HG03196 (cell line): ENCODE data around the gene EVX2.

Source experiments
- ATAC-seq: cut with Tn5 transposase; IDR thresholded peaks from one replicate; pipeline ENCODE4 v1.9.1; 2021; ENCODE audit not compliant: unreplicated experiment

Gene EVX2

DNA sequence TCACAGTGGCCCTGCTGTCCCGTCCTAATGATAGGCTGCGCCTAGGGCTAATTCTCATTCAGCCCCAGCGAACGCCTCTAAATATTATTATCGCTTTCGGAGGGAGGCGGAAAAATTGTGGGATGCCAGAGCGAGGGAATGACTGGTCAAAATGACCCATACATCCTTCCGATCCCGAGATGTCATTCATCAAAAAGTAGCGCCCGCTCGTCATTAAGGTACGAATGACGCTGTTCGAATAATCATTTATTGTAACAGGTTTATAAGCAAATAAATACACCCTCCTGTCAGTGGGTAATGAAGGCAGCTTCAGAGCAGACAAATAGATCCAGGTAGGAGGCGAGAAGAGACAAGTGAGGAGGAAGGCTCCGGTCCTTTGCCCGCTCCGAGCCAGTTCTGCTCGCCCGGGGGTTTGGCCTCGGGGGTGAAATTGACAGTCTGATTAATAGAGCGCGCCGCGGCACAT, at the start of gene EVX2:
Gene EVX2 (minus strand): TSS at position 167 of the 466 bp plus-strand sequence. CDS start 186 bp downstream, outside the sequence.
- ATAC-seq, result no peak

DNA sequence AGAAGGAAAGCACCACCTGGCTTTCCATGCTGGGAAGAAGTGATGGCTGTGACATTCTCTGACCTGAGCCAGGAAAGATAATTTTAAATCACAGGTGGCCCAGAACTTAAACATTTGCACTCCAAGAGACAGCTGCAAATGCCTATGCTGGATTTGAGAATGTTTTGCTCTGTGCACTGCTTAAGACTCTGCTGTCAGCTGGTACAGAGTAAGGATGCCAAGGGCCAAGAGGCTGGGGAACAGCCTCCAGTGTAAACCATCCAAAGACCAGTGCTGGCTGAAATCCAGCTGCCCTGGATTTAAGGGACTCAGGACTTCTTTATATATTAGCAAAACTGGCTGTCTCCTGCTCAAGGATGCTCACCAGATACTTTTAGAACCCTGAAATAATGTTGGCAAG, 49.6 kb upstream of the EVX2 start:
- ATAC-seq, result no peak

DNA sequence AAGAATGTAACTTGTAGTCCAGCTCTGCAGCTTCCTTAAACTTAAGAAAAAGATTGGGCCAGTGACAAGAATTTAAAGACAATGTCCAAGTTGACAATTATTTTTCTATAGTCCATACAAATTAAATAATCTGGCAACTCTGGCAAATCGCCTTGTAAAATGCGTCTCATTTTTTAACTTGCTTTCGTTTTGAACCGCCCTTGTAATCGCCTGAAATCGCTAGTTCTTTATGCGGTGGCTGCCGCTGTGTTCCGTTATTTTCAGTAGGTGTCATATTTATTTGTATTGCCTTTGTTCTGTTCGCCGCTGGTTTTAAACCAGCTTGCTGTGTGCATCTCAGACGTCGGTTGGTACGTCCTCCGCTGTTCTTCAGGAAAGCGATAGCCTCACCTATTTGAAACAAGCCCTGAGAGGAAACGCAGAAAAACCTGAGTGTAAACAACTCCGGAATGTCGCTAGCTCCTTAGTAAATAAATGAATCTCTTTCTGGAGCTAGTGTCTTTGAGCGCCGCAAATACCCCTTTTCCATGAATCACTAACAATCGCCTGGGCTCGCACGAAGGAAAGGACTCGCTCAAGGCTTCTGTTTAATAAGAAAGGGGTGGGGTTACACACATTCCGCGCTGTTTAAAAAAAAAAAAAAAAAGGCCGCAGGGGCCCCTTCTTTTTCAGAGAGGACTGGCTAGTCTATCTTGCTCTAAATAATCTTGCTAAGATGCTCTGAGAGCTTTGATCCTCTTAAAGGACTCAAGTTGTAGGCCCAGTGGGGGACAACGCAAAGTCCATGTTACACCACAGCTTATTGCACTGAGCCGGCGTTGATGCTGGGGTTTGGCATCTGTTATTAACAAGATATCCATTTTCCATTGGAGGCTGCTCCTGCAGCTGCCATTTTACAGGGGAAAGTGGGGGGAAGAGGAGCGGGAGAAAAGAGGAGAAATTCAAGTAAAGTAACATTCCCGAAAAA, 48.7 kb upstream of the EVX2 start:
- ATAC-seq, result no peak

DNA sequence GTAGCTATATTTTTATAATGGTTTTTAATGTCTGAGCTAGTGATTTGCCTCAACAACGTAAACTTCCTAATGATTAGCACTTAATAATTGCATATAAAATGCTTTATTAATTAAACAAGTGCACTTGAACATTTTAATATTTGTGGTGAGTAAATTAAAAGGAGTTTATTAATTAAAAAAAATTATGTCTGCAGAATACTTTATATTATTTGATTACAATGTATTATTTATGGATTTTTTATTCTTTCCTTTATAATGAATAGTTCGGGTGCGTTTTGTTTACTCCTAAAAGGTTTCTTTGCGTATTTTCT, 48.0 kb upstream of the EVX2 start:
- ATAC-seq, result no peak

DNA sequence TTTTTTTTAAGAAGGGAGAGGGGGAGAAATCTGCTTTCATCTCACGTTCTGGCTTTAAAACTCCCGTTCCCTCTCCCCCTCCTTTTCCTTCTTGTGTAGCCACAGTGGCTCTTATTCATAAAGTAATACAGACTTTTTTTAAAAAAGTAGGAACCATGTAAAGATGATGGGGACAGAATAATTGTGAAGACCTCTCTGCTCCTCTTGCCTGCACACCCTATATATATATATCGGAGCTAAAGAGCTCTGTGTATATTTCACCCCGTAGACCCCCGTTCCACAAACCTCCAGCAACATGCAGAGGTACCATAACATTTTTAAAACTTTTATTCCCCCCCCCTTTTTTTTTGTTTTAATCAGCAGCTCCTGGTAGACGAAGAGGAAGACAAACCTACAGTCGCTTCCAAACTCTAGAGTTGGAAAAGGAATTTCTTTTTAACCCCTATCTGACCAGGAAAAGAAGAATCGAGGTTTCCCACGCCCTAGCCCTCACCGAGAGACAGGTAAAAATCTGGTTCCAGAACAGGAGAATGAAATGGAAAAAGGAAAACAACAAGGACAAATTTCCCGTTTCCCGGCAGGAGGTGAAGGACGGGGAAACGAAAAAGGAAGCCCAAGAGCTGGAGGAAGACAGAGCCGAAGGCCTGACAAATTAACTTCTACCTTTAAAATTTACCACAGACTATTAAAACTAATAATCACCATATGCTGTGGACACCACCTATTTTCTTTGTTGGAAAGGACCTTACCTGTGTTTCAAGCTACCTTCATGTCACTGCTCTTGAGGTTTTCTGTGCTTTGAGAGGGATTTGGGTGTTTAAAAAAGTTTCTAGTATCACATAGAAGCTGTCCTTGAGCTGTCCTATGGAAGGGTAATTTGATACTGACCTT, 47.4 kb upstream of the EVX2 start:
- ATAC-seq, result no peak

DNA sequence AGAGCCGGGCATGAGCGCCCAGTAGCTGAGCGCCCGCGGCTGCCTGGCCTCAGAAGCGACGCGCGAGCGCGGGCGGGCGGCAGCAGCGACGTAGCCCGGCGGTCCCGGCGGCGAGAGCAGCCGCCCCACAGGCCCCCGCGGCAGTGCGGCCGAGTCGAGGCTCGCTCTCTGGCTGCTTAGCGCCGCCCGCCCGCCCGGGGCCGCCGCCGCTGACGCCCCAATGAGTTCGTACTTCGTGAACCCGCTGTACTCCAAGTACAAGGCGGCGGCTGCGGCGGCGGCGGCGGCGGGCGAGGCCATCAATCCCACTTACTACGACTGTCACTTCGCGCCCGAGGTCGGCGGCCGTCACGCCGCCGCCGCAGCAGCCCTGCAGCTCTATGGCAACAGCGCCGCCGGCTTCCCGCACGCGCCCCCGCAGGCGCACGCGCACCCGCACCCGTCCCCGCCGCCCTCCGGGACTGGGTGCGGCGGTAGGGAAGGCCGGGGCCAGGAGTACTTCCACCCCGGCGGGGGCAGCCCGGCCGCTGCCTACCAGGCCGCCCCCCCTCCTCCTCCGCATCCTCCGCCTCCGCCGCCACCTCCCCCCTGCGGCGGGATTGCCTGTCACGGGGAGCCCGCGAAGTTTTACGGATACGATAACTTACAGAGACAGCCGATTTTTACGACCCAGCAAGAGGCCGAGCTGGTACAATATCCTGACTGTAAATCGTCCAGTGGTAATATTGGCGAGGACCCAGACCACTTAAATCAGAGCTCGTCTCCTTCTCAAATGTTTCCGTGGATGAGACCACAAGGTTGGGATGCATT, 46.6 kb upstream of the EVX2 start:
- no peak for ATAC-seq

DNA sequence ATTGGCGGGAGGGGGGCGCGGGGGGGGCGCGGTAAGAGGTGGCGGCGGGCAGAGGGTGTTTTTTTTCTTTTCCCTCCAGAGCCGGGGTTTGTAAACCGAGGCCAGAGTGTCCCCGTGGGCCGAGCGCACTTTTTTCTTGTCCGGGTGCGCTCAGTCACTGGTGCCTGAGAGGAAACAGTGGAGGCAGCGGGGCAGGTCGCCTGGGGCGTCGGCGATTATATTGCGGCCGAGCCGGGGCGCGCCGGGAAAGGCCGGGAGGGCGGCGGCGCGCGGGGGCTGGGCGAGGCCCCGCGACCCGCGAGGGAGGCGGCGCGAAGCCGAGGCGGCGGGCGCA, 46.0 kb upstream of the EVX2 start:
- no peak for ATAC-seq

DNA sequence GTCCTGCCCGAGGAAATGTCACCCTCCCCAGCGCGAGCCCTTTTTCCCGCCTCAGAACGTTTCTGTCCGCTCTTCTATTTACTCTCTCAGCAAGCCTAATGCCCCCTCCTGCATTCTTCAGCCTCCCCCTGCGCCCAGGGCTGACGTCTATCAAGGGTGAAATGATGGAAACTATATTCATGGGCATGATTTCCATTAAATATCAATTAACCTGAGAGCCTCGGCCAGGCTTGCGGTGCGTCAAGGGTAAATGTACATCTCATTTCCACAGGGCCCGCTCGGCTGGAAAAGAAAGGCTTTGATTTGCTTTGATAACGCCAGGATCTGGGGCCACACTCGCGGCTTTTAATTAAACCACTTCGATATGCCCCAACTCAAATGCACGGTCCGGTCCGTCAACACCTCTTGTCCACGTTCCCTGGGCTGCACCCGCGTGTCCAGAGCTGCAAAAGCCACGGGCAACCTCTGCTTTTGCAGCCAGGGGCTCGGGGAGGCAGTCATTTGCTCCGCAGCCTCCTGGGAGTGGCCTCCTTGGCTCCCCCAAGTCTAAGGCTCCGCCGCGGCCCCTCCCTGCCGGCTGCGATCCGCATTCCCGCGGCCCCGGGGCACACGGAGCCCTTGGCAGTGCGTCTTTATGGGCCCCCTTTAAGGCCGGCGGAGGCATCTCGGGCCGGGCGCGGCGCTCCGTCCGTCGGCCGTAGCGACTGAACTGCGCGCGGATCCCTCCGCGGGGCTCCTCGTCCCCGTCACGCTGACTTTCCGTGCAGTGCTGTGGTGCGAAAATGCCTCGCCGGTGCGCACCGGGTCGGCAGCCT, 45.4 kb upstream of the EVX2 start, which contains the start of gene HOXD8:
Gene HOXD8 (plus strand): TSS at position 724 of the 815 bp plus-strand sequence. CDS start 662 bp downstream, outside the sequence.
- no peak for ATAC-seq

DNA sequence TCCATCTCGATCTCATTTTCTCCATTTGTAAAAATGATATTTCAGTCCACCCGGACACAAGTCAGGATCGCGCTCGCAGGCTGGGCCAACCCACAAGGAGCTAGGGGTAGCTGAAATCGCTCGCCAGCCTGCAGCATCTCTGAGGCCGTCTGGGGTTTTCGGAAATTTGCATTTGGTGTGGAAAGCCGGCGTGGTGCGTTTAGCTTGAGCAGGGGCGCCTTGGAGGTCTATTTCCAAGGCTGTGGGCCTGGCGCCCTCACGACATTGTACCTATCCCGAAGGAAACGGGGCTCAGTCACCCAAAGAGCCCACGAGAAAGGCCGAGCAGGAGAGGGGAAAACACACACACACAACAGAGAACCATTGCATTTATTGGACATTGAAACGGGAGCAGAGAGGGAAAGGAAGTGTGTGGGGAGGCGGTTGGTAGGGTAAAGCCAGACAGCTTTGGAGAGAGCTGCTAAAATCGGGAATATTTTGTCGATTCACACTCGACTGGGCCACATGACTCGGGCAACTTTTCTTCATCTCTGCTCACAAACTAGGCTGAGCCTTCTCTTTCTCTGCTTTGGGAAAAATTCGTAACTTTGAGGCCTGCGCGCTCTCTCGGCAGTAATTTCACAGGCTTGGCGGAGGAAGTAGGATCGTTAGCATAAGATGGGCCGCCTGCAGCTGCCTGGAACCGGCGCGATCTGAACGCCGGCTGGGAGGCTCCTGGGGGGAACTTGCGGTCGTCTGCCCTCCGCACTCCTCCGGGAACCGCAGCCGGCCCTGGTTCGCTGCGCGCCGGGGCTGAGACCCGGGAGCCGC, 44.6 kb upstream of the EVX2 start:
- no peak for ATAC-seq

DNA sequence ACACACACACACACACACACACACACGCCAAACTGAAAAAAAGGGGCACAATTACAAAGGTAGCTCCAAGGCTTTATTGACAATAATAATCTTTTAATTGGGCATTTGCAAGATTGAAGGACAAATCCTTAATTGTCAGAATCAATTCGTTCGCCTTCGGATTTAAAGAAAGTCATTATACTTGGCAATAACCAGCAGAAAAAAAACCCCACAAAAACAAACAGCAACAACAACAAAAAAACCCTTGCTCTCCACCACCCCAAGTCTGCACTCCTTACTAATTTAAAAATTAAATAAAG, 44.0 kb upstream of the EVX2 start:
- ATAC-seq, result no peak

DNA sequence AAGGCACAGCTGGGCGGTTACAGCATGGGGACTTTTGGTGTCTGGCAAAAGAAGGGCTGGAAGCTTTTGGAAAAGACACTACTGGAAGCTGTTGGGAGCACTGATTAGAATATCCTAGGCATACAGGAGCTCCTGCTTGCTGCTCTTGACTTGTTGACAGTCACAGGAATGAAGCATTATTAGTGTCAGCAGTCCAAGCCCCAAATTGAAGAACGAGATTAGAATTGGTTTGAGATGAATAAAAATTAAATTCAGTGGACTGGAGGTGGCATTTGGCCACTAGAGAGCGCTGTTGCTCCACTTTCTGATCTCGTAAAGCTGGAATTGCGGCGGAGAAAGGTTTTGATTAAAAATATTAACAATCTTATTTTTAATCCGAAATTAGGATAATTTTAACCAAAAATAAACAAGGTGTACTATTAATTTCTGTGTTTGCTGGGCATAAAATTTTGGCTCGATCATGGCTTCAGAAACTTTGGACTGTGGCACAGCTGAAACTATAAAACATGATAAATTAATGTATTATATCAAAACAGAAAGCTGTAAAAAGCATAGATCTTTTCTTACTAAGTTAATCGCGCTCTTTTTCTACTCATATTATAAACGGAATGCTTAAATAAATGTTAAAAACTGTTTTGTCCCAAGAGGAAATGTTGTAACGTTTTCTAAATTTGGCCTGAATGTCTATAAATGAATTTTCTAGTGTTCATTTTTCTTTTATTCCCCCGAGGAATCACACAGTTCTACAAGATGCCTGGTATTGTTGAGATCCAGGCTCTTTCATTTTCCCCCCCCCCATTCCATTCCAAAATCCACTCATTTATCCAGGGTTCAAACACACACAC, 43.4 kb upstream of the EVX2 start:
- no peak for ATAC-seq

DNA sequence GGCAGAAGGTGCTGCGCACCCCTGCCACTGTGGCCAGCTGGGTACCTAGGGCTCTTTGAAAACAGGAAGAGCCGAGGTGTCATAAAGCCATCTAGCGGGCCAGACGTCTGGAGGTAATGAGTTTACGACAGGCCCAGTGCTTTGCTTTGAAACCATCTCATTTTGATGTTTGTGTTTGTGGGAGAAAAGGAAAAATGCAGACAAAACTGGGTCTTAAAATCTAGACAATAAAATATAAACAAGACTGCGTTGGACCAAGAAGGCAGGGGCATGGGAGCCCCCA, 42.0 kb upstream of the EVX2 start:
- ATAC-seq, result no peak

DNA sequence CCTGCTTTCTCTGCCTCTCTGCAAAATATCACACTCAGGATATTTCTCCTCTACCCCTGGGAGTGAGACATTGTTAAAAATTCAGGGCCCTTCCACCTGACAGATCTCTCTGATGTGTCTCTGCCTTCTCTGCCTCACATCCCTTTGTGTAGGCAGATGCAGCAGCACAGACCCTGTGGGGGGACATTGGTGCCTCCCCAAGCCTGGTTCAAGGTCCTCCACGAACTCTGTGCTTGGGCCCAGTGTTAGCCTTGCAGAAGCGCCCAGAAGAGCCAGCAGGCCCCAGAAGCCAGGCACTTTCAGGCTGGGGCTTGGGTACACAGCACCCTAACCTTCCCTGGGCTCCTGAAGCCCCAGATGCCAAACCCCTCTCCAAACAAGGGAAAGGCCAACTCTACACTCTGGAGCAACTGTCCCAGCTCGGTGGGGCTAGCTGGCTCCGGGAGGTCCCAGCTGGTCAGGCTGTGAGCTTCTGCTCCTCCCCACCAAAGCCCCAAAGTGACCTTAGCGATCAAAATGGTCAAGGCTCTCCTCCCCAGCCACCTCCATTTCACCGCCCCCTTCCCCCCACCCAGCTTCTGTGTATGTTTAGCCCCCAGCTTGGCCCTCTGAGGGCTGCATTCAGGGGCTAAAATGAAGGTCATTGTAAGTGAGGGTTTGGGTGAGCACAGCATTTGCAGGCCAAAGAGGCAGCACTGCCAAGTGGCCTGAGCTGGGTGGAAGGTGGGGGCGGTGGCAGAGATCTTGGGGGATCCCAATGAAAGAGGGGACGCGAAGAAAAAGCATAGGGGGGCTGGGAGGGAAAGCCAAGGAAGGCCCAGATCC, 41.4 kb upstream of the EVX2 start:
- ATAC-seq, result no peak

DNA sequence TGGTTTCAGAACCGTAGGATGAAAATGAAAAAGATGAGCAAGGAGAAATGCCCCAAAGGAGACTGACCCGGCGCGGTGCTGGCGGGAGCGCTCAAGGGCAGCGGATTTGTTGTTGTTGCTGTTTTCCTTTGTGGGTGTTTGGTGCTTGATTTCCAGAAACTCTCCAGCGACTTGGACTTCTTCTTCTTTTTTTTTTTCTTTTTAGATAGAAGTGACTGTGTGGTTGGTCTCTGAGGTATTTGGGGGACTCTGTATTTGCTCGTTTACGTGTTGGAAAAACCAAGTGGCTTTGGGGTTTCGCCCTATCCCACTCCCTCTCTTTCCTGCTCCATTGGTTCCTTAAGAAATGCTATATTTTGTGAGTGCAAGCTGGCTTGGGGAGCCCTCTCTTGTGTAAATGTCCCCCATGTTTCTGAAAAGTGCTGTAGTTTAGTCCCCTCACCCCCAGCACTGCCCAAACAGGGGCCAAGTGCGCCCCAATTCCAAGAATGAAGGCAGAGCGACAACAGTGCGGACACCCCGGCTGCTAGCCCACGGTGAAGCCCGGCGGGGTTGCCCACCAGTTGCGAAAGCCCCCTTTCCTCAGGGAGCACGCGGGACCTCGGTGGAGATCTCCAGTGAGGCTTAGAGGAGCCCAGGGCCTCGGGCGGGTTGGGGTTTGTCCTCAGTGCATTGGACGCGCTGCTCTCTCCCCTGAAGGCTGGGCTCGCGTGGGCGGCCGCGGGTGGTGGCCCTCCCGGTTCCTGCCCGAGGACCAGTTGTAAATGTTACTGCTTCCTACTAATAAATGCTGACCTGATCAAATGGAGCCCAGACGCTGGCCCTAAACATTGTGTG, 40.6 kb upstream of the EVX2 start:
- no peak for ATAC-seq

DNA sequence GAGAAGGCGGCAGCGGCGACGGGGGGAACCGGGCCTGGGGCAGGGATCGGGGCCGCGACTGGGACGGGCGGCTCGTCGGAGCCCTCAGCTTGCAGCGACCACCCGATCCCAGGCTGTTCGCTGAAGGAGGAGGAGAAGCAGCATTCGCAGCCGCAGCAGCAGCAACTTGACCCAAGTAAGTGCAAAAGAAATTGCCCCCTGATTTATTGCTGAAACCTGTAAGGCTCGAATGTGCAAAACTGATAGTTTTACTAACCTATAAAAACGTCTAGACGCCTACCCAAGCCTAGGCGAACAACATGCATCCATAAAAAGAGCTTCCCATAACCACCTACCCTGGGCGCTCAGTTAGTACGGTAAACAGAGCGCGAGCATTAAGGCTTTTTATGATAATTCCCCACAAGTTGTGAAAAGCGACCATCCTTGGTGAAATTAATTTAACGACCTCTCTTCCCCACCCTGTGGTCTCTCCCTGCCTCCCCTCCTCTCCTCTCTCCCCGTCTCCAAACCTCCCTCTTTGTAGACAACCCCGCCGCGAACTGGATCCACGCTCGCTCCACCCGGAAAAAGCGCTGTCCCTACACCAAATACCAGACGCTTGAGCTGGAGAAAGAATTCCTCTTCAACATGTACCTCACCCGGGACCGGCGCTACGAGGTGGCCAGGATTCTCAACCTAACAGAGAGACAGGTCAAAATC, 39.8 kb upstream of the EVX2 start:
- ATAC-seq, result no peak

DNA sequence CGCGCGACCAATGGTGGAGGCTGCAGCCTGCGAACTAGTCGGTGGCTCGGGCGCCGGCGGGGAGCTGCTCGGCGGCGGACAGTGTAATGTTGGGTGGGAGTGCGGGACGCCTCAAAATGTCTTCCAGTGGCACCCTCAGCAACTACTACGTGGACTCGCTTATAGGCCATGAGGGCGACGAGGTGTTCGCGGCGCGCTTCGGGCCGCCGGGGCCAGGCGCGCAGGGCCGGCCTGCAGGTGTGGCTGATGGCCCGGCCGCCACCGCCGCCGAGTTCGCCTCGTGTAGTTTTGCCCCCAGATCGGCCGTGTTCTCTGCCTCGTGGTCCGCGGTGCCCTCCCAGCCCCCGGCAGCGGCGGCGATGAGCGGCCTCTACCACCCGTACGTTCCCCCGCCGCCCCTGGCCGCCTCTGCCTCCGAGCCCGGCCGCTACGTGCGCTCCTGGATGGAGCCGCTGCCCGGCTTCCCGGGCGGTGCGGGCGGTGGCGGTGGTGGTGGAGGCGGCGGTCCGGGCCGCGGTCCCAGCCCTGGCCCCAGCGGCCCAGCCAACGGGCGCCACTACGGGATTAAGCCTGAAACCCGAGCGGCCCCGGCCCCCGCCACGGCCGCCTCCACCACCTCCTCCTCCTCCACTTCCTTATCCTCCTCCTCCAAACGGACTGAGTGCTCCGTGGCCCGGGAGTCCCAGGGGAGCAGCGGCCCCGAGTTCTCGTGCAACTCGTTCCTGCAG, 39.1 kb upstream of the EVX2 start, which contains the start of gene HOXD9:
Gene HOXD9 (plus strand): TSS at position 37 of the 728 bp plus-strand sequence. CDS start 50 bp downstream, at position 87.
- ATAC-seq, result no peak
